ENCODE data around the gene KIF5A. TPM values are rescaled to one million over a fixed set of nuclear protein-coding genes. Genes with fewer than 3 reads are reported as not detected.
"Not testable (repeated sequence)": the region's sequence is repeated elsewhere in the genome, so short reads cannot be mapped to it uniquely, and the experiment has no call there.

Gene KIF5A
- total RNA-seq: under 1 TPM in 1 of 6 experiments, not detected in 5; 0.02 TPM
- long read RNA-seq: 0 reads

DNA sequence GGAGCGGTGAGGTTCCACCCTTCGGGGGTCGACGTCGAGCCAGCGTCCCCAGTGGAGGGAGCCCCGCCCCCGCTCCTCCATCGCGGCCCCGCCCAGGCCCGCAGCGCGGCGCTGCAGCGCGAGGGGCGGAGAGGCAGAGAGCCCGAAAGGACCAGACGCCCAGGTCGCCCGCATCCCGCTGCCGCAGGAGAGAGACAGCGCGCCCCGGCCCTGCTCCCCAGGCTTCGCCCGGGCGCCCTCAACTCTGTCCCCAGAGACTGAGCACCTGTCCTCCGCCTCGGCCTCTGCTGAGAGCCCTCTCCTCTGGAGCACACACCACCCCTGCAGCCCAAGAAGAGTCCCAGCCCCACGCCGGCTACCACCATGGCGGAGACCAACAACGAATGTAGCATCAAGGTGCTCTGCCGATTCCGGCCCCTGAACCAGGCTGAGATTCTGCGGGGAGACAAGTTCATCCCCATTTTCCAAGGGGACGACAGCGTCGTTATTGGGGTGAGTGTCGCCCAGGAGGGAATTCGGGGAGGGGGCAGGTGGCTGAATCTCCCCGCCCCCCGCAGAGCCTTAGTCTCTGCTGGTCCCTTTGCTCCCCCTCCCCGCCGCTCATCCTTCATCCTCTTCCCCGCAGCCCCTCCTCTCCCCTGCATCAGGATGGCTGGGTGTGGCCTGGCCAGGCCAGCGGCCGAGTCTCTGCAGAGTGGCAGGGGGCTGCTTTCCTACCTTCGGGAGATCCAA is at the start of gene KIF5A:
Gene KIF5A, plus strand, starts transcription at position 136 of the 732 bp plus-strand sequence. Its CDS starts 228 bp downstream, at position 364.
- H3K27ac ChIP-seq: no peak within 1 kb of the TSS
- TF ChIP-seq, protein P1, sequence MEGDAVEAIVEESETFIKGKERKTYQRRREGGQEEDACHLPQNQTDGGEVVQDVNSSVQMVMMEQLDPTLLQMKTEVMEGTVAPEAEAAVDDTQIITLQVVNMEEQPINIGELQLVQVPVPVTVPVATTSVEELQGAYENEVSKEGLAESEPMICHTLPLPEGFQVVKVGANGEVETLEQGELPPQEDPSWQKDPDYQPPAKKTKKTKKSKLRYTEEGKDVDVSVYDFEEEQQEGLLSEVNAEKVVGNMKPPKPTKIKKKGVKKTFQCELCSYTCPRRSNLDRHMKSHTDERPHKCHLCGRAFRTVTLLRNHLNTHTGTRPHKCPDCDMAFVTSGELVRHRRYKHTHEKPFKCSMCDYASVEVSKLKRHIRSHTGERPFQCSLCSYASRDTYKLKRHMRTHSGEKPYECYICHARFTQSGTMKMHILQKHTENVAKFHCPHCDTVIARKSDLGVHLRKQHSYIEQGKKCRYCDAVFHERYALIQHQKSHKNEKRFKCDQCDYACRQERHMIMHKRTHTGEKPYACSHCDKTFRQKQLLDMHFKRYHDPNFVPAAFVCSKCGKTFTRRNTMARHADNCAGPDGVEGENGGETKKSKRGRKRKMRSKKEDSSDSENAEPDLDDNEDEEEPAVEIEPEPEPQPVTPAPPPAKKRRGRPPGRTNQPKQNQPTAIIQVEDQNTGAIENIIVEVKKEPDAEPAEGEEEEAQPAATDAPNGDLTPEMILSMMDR (IDR thresholded peaks at IDR 0.05): no peak
- no peak for TF ChIP-seq POLR2A (IDR thresholded peaks at IDR 0.05)
- peaks cover 0 to 13% of the 10 kb centered on the region in 2 donors for H3K27me3 ChIP-seq
- H3K4me3 ChIP-seq: peak within 1 kb of the TSS in 2 of 3 donors; percentile 7 to 22
- no peaks in the 10 kb centered on the region for H3K9me3 ChIP-seq
- no peak for ATAC-seq
- DNase-seq: peak in 1 of 3 donors; percentile 42
- no peaks in the 10 kb centered on the region for H3K36me3 ChIP-seq
- 21% methylated on average over 4 of the region's 52 CpGs for WGBS (ENCODE audit: insufficient coverage, low coverage, low lambda C conversion rate, missing lambda C conversion rate)
- intact Hi-C loops (cut with DNase I): no loop called here
- peaks cover 0 to 7% (median 1%) of the 10 kb centered on the region in 4 donors for H3K4me1 ChIP-seq

DNA sequence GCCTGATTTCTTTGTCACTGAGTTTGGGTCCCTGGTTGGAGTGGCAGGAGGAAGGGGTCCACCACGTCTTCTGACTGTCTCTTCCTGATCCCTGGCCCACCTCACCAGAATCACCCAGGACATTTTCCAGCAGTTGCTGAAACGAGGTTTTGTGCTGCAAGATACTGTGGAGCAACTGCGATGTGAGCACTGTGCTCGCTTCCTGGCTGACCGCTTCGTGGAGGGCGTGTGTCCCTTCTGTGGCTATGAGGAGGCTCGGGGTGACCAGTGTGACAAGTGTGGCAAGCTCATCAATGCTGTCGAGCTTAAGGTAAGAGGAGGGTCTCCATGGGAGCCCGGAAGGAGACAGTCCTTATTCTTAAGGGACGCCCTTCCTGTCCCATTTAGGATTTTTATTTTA is 49.6 kb upstream of the KIF5A start:
- TF ChIP-seq, protein P1 (IDR thresholded peaks at IDR 0.05): no peak
- TF ChIP-seq POLR2A (IDR thresholded peaks at IDR 0.05): no peak
- Histone ChIP-seq H3K36me3 (peaks cover 0 to 61% (median 18%) of the 10 kb centered on the region in 4 donors), H3K9me3 (no peaks in the 10 kb centered on the region), H3K4me1 (no peaks in the 10 kb centered on the region), H3K27me3 (no peaks in the 10 kb centered on the region), H3K27ac (no peak overlapping the region), H3K4me3 (no peak overlapping the region)
- intact Hi-C loops (cut with DNase I): no loop called here
- ATAC-seq (no peak), DNase-seq (no peak)
- 78% methylated on average over 8 of the region's 11 CpGs for whole genome bisulfite sequencing (ENCODE audit: insufficient coverage, low coverage, low lambda C conversion rate, missing lambda C conversion rate)

DNA sequence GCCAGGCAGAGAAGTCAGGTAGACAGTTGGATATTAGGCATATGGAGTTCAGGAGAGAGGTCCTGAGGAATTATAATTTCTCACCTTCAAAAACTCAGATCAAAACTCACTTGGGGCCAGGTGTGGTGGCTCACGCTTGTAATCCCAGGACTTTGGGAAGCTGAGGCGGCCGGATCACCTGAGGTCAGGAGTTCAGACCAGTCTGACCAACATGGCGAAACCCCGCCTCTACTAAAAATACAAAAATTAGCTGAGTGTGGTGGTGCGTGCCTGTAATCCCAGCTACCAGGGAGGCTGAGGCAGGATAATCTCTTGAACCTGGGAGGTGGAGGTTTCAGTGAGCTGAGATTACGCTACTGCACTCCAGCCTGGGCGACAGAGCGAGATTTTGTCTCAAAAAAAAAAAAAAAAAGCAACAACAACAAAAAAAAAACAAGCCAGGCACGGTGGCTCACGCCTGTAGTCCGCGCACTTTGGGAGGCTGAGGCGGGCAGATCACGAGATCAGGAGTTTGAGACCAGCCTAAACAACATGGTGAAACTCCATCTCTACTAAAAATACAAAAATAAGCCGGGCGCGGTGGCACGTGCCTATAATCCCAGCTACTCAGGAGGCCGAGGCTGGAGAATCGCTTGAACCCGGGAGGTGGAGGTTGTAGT is 47.4 kb upstream of the KIF5A start:
- 100% methylated on average over 5 of the region's 22 CpGs for WGBS (ENCODE audit: insufficient coverage, low coverage, low lambda C conversion rate, missing lambda C conversion rate)
- peaks cover 0 to 69% (median 26%) of the 10 kb centered on the region in 4 donors for H3K36me3 ChIP-seq
- intact Hi-C loops (cut with DNase I): not testable (repeated sequence)

DNA sequence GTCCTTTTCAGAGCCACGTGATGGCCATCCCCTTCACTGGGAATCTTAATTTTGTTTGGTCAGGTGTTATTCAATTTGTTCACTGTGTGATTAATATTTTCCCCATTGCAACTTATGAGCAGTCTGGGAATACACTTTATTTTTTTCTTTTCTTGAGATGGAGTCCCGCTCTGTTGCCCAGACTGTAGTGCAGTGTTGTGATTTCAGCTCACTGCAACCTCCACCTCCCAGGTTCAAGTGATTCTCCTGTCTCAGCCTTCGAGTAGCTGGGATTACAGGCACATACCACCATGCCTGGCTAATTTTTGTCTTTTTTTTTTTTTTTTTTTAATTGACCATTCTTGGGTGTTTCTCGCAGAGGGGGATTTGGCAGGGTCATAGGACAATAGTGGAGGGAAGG is 43.3 kb upstream of the KIF5A start:
- intact Hi-C loops (cut with DNase I); H3K4me1 ChIP-seq; ATAC-seq; DNase-seq; H3K4me3 ChIP-seq; H3K27ac ChIP-seq; H3K9me3 ChIP-seq; H3K27me3 ChIP-seq: not testable (repeated sequence)
- peaks cover 0 to 42% (median 15%) of the 10 kb centered on the region in 4 donors for H3K36me3 ChIP-seq
- WGBS (ENCODE audit: insufficient coverage, low coverage, low lambda C conversion rate, missing lambda C conversion rate): 94% methylated on average over 4 of the region's 4 CpGs

More for the DNA sequence above, 47.4 kb upstream of the KIF5A start:
- not testable (repeated sequence) for ATAC-seq, H3K4me3 ChIP-seq, H3K9me3 ChIP-seq, DNase-seq, H3K27ac ChIP-seq, H3K27me3 ChIP-seq, H3K4me1 ChIP-seq

DNA sequence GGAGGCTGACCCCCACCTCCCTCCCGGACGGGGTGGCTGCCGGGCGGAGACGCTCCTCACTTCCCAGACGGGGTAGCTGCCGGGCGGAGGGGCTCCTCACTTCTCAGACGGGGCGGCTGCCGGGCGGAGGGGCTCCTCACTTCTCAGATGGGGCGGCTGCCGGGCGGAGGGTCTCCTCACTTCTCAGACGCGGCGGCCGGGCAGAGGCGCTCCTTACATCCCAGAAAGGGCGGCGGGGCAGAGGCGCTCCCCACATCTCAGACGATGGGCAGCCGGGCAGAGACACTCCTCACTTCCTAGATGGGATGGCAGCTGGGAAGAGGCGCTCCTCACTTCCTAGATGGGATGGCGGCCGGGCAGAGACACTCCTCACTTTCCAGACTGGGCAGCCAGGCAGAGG is 42.0 kb upstream of the KIF5A start:
- H3K4me1 ChIP-seq; H3K9me3 ChIP-seq; DNase-seq; ATAC-seq; H3K4me3 ChIP-seq; H3K27ac ChIP-seq; intact Hi-C loops (cut with DNase I); H3K27me3 ChIP-seq: not testable (repeated sequence)
- H3K36me3 ChIP-seq: peaks cover 0 to 51% (median 18%) of the 10 kb centered on the region in 4 donors
- no CpG with 5 or more reads among the region's 28 CpGs for WGBS (ENCODE audit: insufficient coverage, low coverage, low lambda C conversion rate, missing lambda C conversion rate)

DNA sequence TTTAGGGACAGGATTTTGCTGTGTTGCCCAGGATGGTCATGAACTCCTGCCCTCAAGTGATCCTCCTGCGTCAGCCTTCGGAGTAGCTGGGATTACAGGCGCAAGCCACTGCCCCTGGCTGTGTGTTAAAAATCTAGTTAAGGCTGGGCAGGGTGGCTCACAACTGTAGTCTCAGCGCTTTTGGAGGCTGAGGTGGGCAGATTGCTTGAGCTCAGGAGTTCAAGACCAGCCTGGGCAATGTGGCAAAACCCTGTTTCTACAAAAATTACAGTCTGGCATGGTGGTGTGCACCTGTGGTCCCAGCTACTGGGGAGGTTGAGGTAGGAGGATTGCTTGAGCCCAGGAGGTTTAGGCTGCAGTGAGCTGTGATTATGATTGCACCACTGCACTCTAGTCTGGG is 38.7 kb upstream of the KIF5A start:
- ATAC-seq: no peak
- no peak overlapping the region for H3K4me3 ChIP-seq
- H3K4me1 ChIP-seq: no peaks in the 10 kb centered on the region
- no peaks in the 10 kb centered on the region for H3K9me3 ChIP-seq
- no peak overlapping the region for H3K27ac ChIP-seq
- intact Hi-C loops (cut with DNase I): no loop called here
- TF ChIP-seq, protein P1 (IDR thresholded peaks at IDR 0.05): no peak
- no peak for TF ChIP-seq POLR2A (IDR thresholded peaks at IDR 0.05)
- DNase-seq: no peak
- no peaks in the 10 kb centered on the region for H3K27me3 ChIP-seq
- 83% methylated on average over 1 of the region's 4 CpGs for WGBS (ENCODE audit: insufficient coverage, low coverage, low lambda C conversion rate, missing lambda C conversion rate)
- peaks cover 6 to 53% (median 24%) of the 10 kb centered on the region in 4 donors for H3K36me3 ChIP-seq

All from right lobe of liver (tissue), 6 donors.